Activated CD4-positive, alpha-beta memory T cell treated with anti-CD3 and anti-CD28 coated beads, Interleukin-2, amount 10 ng/mL, durations not matched to agents 7 days and 5 days (primary cell): ENCODE data around the gene TULP4. TPM values are rescaled to one million over a fixed set of nuclear protein-coding genes. Genes with fewer than 3 reads are reported as not detected.
A peak's percentile ranks its signal among the peaks of the same experiment; 100 is the strongest.

Experiments
- CTCF ChIA-PET: fragments of 350-600 bp; sonication (Branson Sonifier 250); formaldehyde crosslinking; loops from one replicate; lab custom pipeline; 2021; ENCODE audit warnings: antibody characterized with exemption, inconsistent platforms; lab: Charles Lee
- POLR2A ChIA-PET: fragments of 350-600 bp; sonication (Branson Sonifier 250); formaldehyde crosslinking; loops from one replicate; lab custom pipeline; 2021; ENCODE audit warnings: antibody characterized with exemption; lab: Charles Lee
- DNase-seq: peaks from one replicate; pipeline ENCODE4 v3.0.0-alpha.2; 2020
- H3K27ac Mint-ChIP-seq: one replicate; pipeline ENCODE4 v1.8.0; 2021; ENCODE audit warnings: mild to moderate bottlenecking, mixed read lengths
- H3K27me3 Mint-ChIP-seq: one replicate; pipeline ENCODE4 v1.8.0; 2021; ENCODE audit warnings: mixed read lengths
- H3K36me3 Mint-ChIP-seq: one replicate; pipeline ENCODE4 v1.8.0; 2021; ENCODE audit warnings: low read depth, mixed read lengths
- H3K4me1 Mint-ChIP-seq: one replicate; pipeline ENCODE4 v1.8.0; 2021; ENCODE audit warnings: mixed read lengths
- H3K4me3 Mint-ChIP-seq: one replicate; pipeline ENCODE4 v1.8.0; 2021; ENCODE audit warnings: mild to moderate bottlenecking, mixed read lengths
- H3K9me3 Mint-ChIP-seq: one replicate; pipeline ENCODE4 v1.8.0; 2021; ENCODE audit warnings: mixed read lengths
- total RNA-seq, 2 experiments: library from RNA; stranded (reverse); gene quantifications; one replicate each; pipeline ENCODE4 v1.2.3, GENCODE V29; 2021

Gene TULP4
- total RNA-seq, 2 experiments from 2014 or later, result 25.0 to 27.0 TPM

- ChIA-PET CTCF (interaction anchor here (0.7 to 3.0 kb wide), 3 partner anchors 17 to 322 kb away, joined by 3 to 18 read pairs (median 6); no protein-coding TSS in a partner anchor), POLR2A (interaction anchor here (0.8 to 2.5 kb wide), 7 partner anchors 15 to 368 kb away, joined by 3 to 13 read pairs (median 4); partner anchors contain the start of genes GTF2H5, SERAC1 and TMEM181)
- no peak overlapping the region for H3K27ac Mint-ChIP-seq
- peaks cover 2% of the 10 kb centered on the region for H3K36me3 Mint-ChIP-seq
- H3K4me3 Mint-ChIP-seq, result peak overlapping the region; percentile 71
- H3K27me3 Mint-ChIP-seq, result peaks cover 49% of the 10 kb centered on the region
- peak; percentile 83 for DNase-seq
- H3K9me3 Mint-ChIP-seq, result no peaks in the 10 kb centered on the region
- peaks cover 14% of the 10 kb centered on the region for H3K4me1 Mint-ChIP-seq
Observed at GRCh38 chr6:158536084-158536890, 224.0 kb downstream of the TULP4 start.

- Mint-ChIP-seq H3K27me3 (peaks cover 48% of the 10 kb centered on the region), H3K9me3 (no peaks in the 10 kb centered on the region), H3K4me3 (peak overlapping the region; percentile 59), H3K27ac (no peak overlapping the region), H3K36me3 (peaks cover 2% of the 10 kb centered on the region), H3K4me1 (peaks cover 14% of the 10 kb centered on the region)
- CTCF ChIA-PET, result interaction anchor here (0.7 to 3.0 kb wide), 3 partner anchors 18 to 323 kb away, joined by 3 to 18 read pairs (median 6); no protein-coding TSS in a partner anchor
- peak; percentile 47 for DNase-seq
- POLR2A ChIA-PET, result interaction anchor here (0.6 to 2.5 kb wide), 8 partner anchors 22 to 369 kb away, joined by 3 to 13 read pairs (median 4); partner anchors contain the start of genes GTF2H5, SERAC1 and TMEM181
Observed at GRCh38 chr6:158536891-158537798, 224.9 kb downstream of the TULP4 start.

GRCh38 chr6:158538741-158539140 is 226.5 kb downstream of the TULP4 start:
- ChIA-PET CTCF (interaction anchor here (0.9 kb wide), 2 partner anchors 19 to 20 kb away, joined by 3 read pairs; no protein-coding TSS in a partner anchor), POLR2A (interaction anchor here (0.7 to 0.9 kb wide), 2 partner anchors 21 kb away, joined by 3 read pairs; no protein-coding TSS in a partner anchor)
- H3K27ac Mint-ChIP-seq, result no peak overlapping the region

GRCh38 chr6:158539413-158539812 is 227.1 kb downstream of the TULP4 start:
- Mint-ChIP-seq H3K27ac (no peak overlapping the region), H3K36me3 (peaks cover 2% of the 10 kb centered on the region), H3K4me1 (peaks cover 14% of the 10 kb centered on the region), H3K27me3 (peaks cover 41% of the 10 kb centered on the region), H3K9me3 (no peaks in the 10 kb centered on the region), H3K4me3 (no peak overlapping the region)
- DNase-seq, result no peak
- CTCF ChIA-PET, result interaction anchor here (0.9 kb wide), 1 partner anchor 20 kb away, joined by 3 read pairs; no protein-coding TSS in a partner anchor
- POLR2A ChIA-PET, result interaction anchor here (0.9 kb wide), 1 partner anchor 20 kb away, joined by 3 read pairs; no protein-coding TSS in a partner anchor

More at GRCh38 chr6:158538741-158539140, 226.5 kb downstream of the TULP4 start:
- no peaks in the 10 kb centered on the region for H3K9me3 Mint-ChIP-seq
- no peak overlapping the region for H3K4me3 Mint-ChIP-seq
- H3K4me1 Mint-ChIP-seq, result peaks cover 14% of the 10 kb centered on the region
- H3K27me3 Mint-ChIP-seq, result peaks cover 44% of the 10 kb centered on the region
- DNase-seq, result no peak
- H3K36me3 Mint-ChIP-seq, result peaks cover 2% of the 10 kb centered on the region

GRCh38 chr6:158539881-158540280 is 227.6 kb downstream of the TULP4 start:
- H3K27me3 Mint-ChIP-seq, result peaks cover 37% of the 10 kb centered on the region
- no peak for DNase-seq
- POLR2A ChIA-PET, result interaction anchor here (0.9 kb wide), 1 partner anchor 20 kb away, joined by 3 read pairs; no protein-coding TSS in a partner anchor
- peaks cover 2% of the 10 kb centered on the region for H3K36me3 Mint-ChIP-seq
- CTCF ChIA-PET, result no interaction called here
- H3K4me1 Mint-ChIP-seq, result peaks cover 14% of the 10 kb centered on the region
- no peak overlapping the region for H3K4me3 Mint-ChIP-seq
- no peaks in the 10 kb centered on the region for H3K9me3 Mint-ChIP-seq
- H3K27ac Mint-ChIP-seq, result no peak overlapping the region

- Mint-ChIP-seq H3K36me3 (no peaks in the 10 kb centered on the region), H3K27me3 (peaks cover 25% of the 10 kb centered on the region), H3K27ac (no peak overlapping the region), H3K4me3 (no peak overlapping the region), H3K4me1 (peaks cover 3% of the 10 kb centered on the region), H3K9me3 (no peaks in the 10 kb centered on the region)
- no peak for DNase-seq
- ChIA-PET CTCF (no interaction called here), POLR2A (no interaction called here)
Observed at GRCh38 chr6:158543606-158544185, 231.4 kb downstream of the TULP4 start.

- CTCF ChIA-PET, result no interaction called here
- DNase-seq, result no peak
- Mint-ChIP-seq H3K4me3 (no peak overlapping the region), H3K9me3 (no peaks in the 10 kb centered on the region), H3K36me3 (no peaks in the 10 kb centered on the region), H3K4me1 (peaks cover 2% of the 10 kb centered on the region), H3K27me3 (peaks cover 21% of the 10 kb centered on the region), H3K27ac (no peak overlapping the region)
- POLR2A ChIA-PET, result no interaction called here
Observed at GRCh38 chr6:158544428-158544827, 232.2 kb downstream of the TULP4 start.

GRCh38 chr6:158545043-158545966 is 233.0 kb downstream of the TULP4 start:
- Mint-ChIP-seq H3K4me1 (no peaks in the 10 kb centered on the region), H3K27ac (no peak overlapping the region), H3K9me3 (no peaks in the 10 kb centered on the region), H3K27me3 (peaks cover 14% of the 10 kb centered on the region), H3K36me3 (no peaks in the 10 kb centered on the region), H3K4me3 (no peak overlapping the region)
- ChIA-PET POLR2A (no interaction called here), CTCF (no interaction called here)
- no peak for DNase-seq

GRCh38 chr6:158548418-158549161 is 236.3 kb downstream of the TULP4 start:
- peaks cover 1% of the 10 kb centered on the region for H3K4me1 Mint-ChIP-seq
- ChIA-PET CTCF (no interaction called here), POLR2A (interaction anchor here (0.5 kb wide), 1 partner anchor 44 kb away, joined by 3 read pairs; no protein-coding TSS in a partner anchor)
- no peak for DNase-seq
- no peak overlapping the region for H3K4me3 Mint-ChIP-seq
- no peaks in the 10 kb centered on the region for H3K9me3 Mint-ChIP-seq
- no peak overlapping the region for H3K27ac Mint-ChIP-seq
- no peaks in the 10 kb centered on the region for H3K36me3 Mint-ChIP-seq
- H3K27me3 Mint-ChIP-seq, result peaks cover 14% of the 10 kb centered on the region

GRCh38 chr6:158552055-158552795 is 240.0 kb downstream of the TULP4 start:
- ChIA-PET CTCF (interaction anchor here (0.7 to 1.4 kb wide), 4 partner anchors 33 to 338 kb away, joined by 3 to 4 read pairs (median 3); no protein-coding TSS in a partner anchor), POLR2A (interaction anchor here (1.5 kb wide), 1 partner anchor 16 kb away, joined by 5 read pairs; no protein-coding TSS in a partner anchor)
- Mint-ChIP-seq H3K27ac (no peak overlapping the region), H3K4me1 (peaks cover 11% of the 10 kb centered on the region), H3K27me3 (peaks cover 14% of the 10 kb centered on the region), H3K4me3 (no peak overlapping the region), H3K9me3 (no peaks in the 10 kb centered on the region), H3K36me3 (no peaks in the 10 kb centered on the region)
- no peak for DNase-seq
